ENCODE measurements around the gene STAP2.

STAP2 gene

GRCh38 chr19:4319067-4319718 is 19.4 kb downstream of the STAP2 start:
- H3K36me3 Mint-ChIP-seq (ENCODE audit: low read depth): peaks cover 19% of the 10 kb centered on the region
- no peaks in the 10 kb centered on the region for H3K4me1 Mint-ChIP-seq (ENCODE audit: low read depth)
- no peak for DNase-seq (ENCODE audit: low spot score)
- H3K27me3 Mint-ChIP-seq (ENCODE audit: low read depth): no peaks in the 10 kb centered on the region
- no peak overlapping the region for H3K27ac Mint-ChIP-seq
- H3K9me3 Mint-ChIP-seq: peaks cover 23% of the 10 kb centered on the region
- H3K4me3 Mint-ChIP-seq: no peak overlapping the region

GRCh38 chr19:4318460-4318859 is 20.2 kb downstream of the STAP2 start:
- Mint-ChIP-seq H3K4me1 (ENCODE audit: low read depth) (no peaks in the 10 kb centered on the region), H3K36me3 (ENCODE audit: low read depth) (peaks cover 19% of the 10 kb centered on the region), H3K9me3 (peaks cover 23% of the 10 kb centered on the region), H3K4me3 (no peak overlapping the region), H3K27me3 (ENCODE audit: low read depth) (no peaks in the 10 kb centered on the region), H3K27ac (no peak overlapping the region)
- DNase-seq (ENCODE audit: low spot score): no peak

- no peaks in the 10 kb centered on the region for H3K27me3 Mint-ChIP-seq (ENCODE audit: low read depth)
- no peak overlapping the region for H3K27ac Mint-ChIP-seq
- DNase-seq (ENCODE audit: low spot score): no peak
- no peaks in the 10 kb centered on the region for H3K4me1 Mint-ChIP-seq (ENCODE audit: low read depth)
- H3K36me3 Mint-ChIP-seq (ENCODE audit: low read depth): peaks cover 19% of the 10 kb centered on the region
- no peak overlapping the region for H3K4me3 Mint-ChIP-seq
- H3K9me3 Mint-ChIP-seq: peaks cover 23% of the 10 kb centered on the region
Observed at GRCh38 chr19:4316956-4317355, 21.7 kb downstream of the STAP2 start.

GRCh38 chr19:4313847-4314490 is 24.7 kb downstream of the STAP2 start:
- Mint-ChIP-seq H3K4me3 (no peak overlapping the region), H3K27ac (no peak overlapping the region), H3K4me1 (ENCODE audit: low read depth) (no peaks in the 10 kb centered on the region), H3K36me3 (ENCODE audit: low read depth) (peaks cover 11% of the 10 kb centered on the region), H3K9me3 (peaks cover 8% of the 10 kb centered on the region), H3K27me3 (ENCODE audit: low read depth) (no peaks in the 10 kb centered on the region)
- DNase-seq (ENCODE audit: low spot score): no peak

GRCh38 chr19:4310247-4311121 is 28.1 kb downstream of the STAP2 start:
- no peak for DNase-seq (ENCODE audit: low spot score)
- no peaks in the 10 kb centered on the region for H3K9me3 Mint-ChIP-seq

GRCh38 chr19:4305659-4306058 is 33.0 kb downstream of the STAP2 start:
- H3K27ac Mint-ChIP-seq: no peak overlapping the region

More at GRCh38 chr19:4310247-4311121, 28.1 kb downstream of the STAP2 start:
- Mint-ChIP-seq H3K4me1 (ENCODE audit: low read depth) (peaks cover 2% of the 10 kb centered on the region), H3K36me3 (ENCODE audit: low read depth) (peaks cover 2% of the 10 kb centered on the region), H3K4me3 (no peak overlapping the region), H3K27me3 (ENCODE audit: low read depth) (no peaks in the 10 kb centered on the region), H3K27ac (no peak overlapping the region)

GRCh38 chr19:4305257-4305612 is 33.4 kb downstream of the STAP2 start:
- no peaks in the 10 kb centered on the region for H3K36me3 Mint-ChIP-seq (ENCODE audit: low read depth)
- peak overlapping the region; percentile 64 for H3K4me3 Mint-ChIP-seq
- peaks cover 23% of the 10 kb centered on the region for H3K4me1 Mint-ChIP-seq (ENCODE audit: low read depth)
- no peak overlapping the region for H3K27ac Mint-ChIP-seq
- no peaks in the 10 kb centered on the region for H3K9me3 Mint-ChIP-seq
- H3K27me3 Mint-ChIP-seq (ENCODE audit: low read depth): no peaks in the 10 kb centered on the region
- no peak for DNase-seq (ENCODE audit: low spot score)

More at GRCh38 chr19:4305659-4306058, 33.0 kb downstream of the STAP2 start:
- Mint-ChIP-seq H3K36me3 (ENCODE audit: low read depth) (no peaks in the 10 kb centered on the region), H3K4me1 (ENCODE audit: low read depth) (peaks cover 20% of the 10 kb centered on the region), H3K9me3 (no peaks in the 10 kb centered on the region), H3K27me3 (ENCODE audit: low read depth) (no peaks in the 10 kb centered on the region), H3K4me3 (peak overlapping the region; percentile 64)
- no peak for DNase-seq (ENCODE audit: low spot score)

GRCh38 chr19:4304538-4305256 is 33.9 kb downstream of the STAP2 start, which contains the start of gene FSD1:
TSS of gene FSD1 (plus strand) at chr19:4304598. CDS start at chr19:4304747, 149 bp downstream.
- no peaks in the 10 kb centered on the region for H3K9me3 Mint-ChIP-seq
- no peaks in the 10 kb centered on the region for H3K36me3 Mint-ChIP-seq (ENCODE audit: low read depth)
- peak within 1 kb of the TSS; percentile 65 for H3K4me3 Mint-ChIP-seq
- no peaks in the 10 kb centered on the region for H3K27me3 Mint-ChIP-seq (ENCODE audit: low read depth)
- peak within 1 kb of the TSS; percentile 36 for H3K27ac Mint-ChIP-seq
- peaks cover 23% of the 10 kb centered on the region for H3K4me1 Mint-ChIP-seq (ENCODE audit: low read depth)
- DNase-seq (ENCODE audit: low spot score): peak; percentile 82

GRCh38 chr19:4303819-4304537 is 34.6 kb downstream of the STAP2 start:
- Mint-ChIP-seq H3K27ac (peak overlapping the region; percentile 36), H3K36me3 (ENCODE audit: low read depth) (no peaks in the 10 kb centered on the region), H3K4me3 (peak overlapping the region; percentile 65), H3K4me1 (ENCODE audit: low read depth) (peaks cover 23% of the 10 kb centered on the region), H3K9me3 (no peaks in the 10 kb centered on the region), H3K27me3 (ENCODE audit: low read depth) (no peaks in the 10 kb centered on the region)
- DNase-seq (ENCODE audit: low spot score): no peak

GRCh38 chr19:4302243-4302640 is 36.4 kb downstream of the STAP2 start, which contains the start of gene TMIGD2:
TSS of gene TMIGD2 (minus strand) at chr19:4302389. CDS start at chr19:4302385, 4 bp downstream.
- H3K4me3 Mint-ChIP-seq: peak within 1 kb of the TSS; percentile 77
- H3K9me3 Mint-ChIP-seq: no peaks in the 10 kb centered on the region
- H3K36me3 Mint-ChIP-seq (ENCODE audit: low read depth): no peaks in the 10 kb centered on the region
- peaks cover 27% of the 10 kb centered on the region for H3K4me1 Mint-ChIP-seq (ENCODE audit: low read depth)
- H3K27ac Mint-ChIP-seq: peak within 1 kb of the TSS; percentile 88
- no peaks in the 10 kb centered on the region for H3K27me3 Mint-ChIP-seq (ENCODE audit: low read depth)
- DNase-seq (ENCODE audit: low spot score): no peak

- H3K27ac Mint-ChIP-seq: peak overlapping the region; percentile 88
- no peaks in the 10 kb centered on the region for H3K27me3 Mint-ChIP-seq (ENCODE audit: low read depth)
- peaks cover 27% of the 10 kb centered on the region for H3K4me1 Mint-ChIP-seq (ENCODE audit: low read depth)
- peak overlapping the region; percentile 77 for H3K4me3 Mint-ChIP-seq
- no peak for DNase-seq (ENCODE audit: low spot score)
- H3K9me3 Mint-ChIP-seq: no peaks in the 10 kb centered on the region
- H3K36me3 Mint-ChIP-seq (ENCODE audit: low read depth): no peaks in the 10 kb centered on the region
Observed at GRCh38 chr19:4301590-4302242, 36.9 kb downstream of the STAP2 start.

- DNase-seq (ENCODE audit: low spot score): no peak
- Mint-ChIP-seq H3K9me3 (no peaks in the 10 kb centered on the region), H3K27ac (peak overlapping the region; percentile 50), H3K4me3 (peak overlapping the region; percentile 65), H3K27me3 (ENCODE audit: low read depth) (no peaks in the 10 kb centered on the region), H3K36me3 (ENCODE audit: low read depth) (no peaks in the 10 kb centered on the region), H3K4me1 (ENCODE audit: low read depth) (peaks cover 25% of the 10 kb centered on the region)
Observed at GRCh38 chr19:4300589-4300988, 38.0 kb downstream of the STAP2 start.
